NCI-H82 (cell line): Measurements from ENCODE around the gene HOXA9.

Experiments used
- DNase-seq: peaks from one replicate; lab custom pipeline; 2025; lab: John Stamatoyannopoulos, UW

Gene HOXA9

GRCh38 chr7:27163288-27164044 is 1.9 kb downstream of the HOXA9 start:
- no peak for DNase-seq

DNA sequence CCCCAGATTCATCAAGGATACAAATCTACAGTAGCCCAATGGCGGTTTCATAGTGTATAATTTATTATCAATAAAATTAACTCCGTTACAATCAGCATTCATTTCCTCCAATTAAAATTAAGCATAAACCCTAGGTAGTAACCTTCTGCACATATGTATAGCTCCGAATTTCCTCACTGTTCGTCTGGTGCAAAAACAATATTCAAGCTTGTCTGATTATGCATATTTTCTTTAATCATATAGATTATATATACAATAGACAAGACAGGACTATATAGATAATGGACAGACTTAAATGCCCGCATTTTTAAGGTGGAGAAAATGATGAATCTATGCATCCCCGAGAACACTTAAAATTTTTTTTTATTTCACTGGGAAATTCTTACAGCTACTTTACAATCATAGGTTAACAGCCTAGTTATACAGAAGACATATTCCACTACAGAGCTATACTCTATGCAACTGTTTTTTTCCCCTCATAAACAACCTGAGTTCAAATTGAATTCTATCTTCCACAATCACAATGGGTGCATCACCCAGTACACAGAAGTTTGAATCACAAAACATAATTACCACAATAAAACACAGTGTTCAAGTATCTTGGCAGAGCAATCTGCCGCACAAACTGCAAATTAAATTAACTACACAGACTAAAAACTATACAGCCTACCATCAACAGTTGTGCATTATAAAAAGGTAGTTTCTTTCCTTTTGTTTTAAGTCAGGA is 2.6 kb downstream of the HOXA9 start:
- no peak for DNase-seq

DNA sequence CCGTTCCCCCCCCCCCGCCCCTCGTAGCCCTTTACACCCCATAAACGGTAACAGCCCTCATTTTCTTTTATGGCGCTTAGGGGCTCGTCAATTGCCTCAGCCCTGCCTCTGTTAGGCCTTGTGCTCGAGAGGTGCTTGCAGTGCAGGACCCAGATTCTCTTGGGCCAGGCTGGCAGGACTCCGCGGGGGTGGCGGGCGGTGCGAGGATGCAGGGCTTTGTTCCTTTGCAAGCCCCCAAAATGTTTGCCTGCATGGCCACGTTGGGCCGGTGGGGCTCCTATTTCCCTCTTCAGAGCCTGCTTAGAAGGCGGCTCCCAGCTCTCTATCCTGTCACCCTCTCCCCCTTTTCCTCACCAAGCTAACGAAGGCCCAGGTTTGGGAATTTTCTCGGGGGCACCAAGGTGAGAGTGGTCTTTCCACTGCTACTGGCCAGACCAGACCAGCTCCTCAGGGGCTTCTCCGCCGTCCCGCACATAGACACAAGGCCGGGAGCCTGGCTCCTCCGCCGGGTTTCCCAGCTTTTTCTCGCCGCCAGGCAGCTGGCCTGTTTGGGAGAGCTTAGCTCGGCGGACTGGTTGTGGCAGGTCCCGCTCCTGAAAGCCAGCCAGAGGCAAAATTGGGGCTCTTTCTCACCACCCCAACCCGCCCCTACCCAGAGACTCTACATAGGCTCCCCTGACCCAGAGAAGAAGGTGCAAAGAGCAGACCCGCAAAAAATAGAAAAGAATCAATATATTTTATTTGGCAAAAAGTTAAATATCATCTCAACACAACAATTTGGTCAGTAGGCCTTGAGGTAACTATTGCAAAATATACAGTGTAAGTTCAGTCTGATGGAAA is 3.4 kb downstream of the HOXA9 start:
- no peak for DNase-seq

DNA sequence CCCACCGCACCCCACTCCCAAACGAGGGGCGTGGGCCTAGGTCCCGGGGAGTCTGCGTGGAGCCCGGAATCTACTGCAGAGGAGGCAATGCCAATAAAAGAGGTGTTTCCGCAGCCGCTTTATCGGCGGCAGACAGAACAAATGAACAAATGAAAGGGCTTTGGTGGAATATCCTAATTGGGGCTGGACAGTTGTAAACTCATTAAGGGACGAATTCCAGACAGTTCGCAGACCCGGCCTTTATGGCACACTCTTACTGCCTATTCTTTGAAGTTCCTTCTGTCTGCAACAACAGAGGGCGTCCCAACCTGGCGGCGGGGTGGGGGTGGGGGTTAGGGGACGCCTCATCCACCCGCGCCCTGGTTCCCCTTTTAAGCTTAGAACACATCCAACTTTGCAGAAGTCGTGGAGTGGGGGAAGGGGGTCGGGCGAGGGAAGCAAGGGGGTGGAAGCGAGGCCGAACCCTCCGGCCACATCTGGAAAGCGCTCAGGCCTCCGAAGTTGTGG is 4.1 kb downstream of the HOXA9 start:
- no peak for DNase-seq

DNA sequence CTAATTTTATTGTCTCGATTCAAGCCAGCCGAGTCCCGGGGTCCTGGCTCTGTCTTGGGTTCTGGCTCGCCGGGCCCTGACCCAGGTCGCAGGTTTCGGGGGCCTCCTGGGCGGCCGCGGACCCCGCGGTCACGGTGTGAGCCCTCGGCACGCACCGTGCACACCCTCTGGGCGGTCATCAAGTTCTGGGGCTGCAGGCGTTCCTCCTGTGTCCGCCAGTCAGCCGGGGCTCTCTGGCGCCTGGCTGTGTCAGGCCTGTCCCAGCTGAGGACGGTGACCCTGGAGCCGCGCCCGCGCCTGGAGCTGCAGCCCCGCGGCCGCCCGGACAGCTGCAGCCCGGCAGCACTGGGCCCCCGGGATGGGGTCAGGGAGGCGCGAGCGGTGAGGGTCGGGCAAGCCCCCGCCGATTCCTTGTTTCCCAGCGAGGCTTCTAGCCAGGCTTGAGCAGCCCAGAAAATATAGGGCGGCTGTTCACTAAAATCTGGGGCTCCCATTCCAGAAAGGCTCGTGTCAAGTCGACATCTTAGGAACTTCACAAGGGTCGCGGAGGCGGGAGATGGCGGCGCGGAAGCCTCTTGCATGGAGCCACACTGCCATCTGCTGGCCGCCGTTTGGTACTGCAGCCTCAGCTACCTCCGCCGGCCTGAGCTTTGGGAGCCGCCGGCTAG is 4.7 kb downstream of the HOXA9 start:
- DNase-seq: peak; percentile 86

GRCh38 chr7:27160145-27160545 is 5.2 kb downstream of the HOXA9 start:
- DNase-seq: no peak

DNA sequence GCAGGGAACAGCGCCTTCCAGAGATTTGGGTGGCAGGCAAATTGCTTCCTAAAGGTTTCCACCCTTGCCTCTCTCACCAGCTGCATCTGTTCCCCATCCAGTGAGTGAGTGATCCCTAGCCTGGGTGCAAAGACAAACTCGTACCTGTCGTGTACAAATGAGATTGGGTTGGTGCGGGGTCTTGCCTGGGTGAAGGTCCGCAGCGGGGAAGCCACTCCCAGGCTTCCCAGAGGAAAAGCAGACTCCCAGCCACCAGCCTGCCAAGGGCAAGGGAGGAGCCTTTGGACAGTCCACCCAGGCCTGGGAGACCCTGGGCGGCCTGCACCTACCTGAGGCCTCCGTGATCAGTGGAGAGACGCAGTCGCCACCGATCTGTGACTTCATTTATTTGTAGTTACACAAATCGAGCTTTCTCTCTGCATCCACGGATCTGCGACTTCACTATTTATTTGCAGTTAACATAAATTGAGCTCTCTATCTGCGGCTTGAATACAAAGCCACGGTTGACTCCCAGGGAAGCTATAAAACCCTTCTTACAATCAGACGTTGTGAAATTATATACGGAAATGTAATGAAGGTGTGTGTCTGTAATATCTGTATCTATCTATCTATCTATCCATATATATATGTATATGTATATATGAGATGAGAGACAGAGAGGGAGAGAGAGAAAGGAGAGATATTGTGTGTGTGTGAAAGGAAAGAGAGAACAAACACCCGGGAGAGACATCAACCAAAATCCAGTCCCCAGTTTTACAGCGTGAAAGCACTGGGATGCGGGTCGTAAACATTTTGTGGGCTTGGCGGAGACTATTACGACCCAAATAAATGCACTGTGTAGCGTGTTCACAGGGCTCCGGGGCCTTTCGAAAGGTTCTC is 5.8 kb downstream of the HOXA9 start:
- DNase-seq: no peak

DNA sequence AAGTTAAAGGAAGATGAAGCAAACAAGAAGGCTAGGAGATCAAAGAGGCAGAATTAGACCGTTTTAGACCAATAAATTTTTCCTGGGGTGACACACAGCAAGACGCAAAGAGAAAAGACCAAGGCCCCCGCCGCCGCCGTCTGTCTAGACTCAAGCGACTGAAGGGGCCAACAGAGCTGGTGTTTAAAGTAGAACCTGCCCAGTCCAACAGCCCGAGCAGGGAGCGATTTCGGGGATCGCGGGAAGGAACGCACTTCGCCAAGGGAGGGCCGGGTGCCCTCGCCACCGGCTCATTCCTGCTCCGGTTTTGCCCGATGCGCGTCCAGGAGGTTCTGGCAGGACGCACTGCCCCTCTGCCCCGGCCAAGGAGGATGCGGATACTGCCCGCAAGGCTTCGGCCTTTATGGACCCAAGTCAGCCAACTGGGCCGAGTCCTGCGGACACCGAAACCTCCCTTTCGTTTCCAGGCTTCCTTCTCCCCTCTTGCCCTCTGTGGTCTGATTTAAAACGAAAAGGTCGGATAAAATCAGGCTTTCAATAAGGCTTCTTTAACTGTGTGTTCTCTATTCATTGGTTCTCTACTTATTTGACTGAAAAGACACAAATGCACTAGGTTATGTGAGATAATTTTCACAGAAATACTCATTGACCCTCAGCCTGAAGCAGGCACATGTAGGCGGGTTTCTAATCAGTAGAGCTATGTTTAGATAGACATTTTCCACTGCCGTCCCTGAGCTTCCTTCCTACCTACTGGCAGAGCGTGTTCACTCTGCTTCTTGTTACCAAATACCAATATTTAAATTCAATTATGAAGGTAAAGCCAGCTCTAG is 6.7 kb downstream of the HOXA9 start:
- no peak for DNase-seq

DNA sequence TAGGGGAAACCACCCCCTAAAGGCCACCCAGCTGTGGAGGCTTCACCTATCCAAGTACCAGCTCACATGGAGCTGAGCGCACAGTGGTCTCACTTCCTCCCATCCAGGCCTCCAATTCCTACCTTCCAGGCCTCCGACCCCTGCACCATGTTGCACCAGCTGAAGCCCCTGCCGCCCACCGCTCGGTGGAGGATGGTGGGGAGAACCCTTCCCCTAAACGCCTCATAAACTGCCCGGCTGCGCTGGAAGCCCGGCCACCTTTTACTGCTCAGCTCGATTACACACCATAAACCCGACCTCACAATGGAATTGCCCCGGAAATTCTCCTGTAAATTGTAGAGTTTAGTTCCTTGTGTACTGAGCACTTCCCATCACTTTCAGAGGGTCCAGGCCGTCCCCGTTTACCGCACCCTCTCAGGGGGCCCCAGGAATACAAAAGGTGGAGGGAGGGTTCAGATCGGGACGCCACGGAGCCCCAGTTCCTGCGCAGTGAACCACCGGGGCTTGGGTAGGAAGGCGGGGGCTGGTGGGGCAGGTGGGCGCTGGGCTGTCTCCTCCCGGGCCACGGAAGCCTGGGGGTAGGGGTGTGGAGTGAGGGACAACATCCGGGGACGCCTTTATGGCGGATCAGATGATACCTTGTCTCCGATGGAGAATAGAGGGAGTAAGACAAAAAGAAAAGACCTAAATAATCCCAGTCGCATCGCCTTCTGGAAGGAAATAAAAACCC is 7.5 kb downstream of the HOXA9 start:
- no peak for DNase-seq

DNA sequence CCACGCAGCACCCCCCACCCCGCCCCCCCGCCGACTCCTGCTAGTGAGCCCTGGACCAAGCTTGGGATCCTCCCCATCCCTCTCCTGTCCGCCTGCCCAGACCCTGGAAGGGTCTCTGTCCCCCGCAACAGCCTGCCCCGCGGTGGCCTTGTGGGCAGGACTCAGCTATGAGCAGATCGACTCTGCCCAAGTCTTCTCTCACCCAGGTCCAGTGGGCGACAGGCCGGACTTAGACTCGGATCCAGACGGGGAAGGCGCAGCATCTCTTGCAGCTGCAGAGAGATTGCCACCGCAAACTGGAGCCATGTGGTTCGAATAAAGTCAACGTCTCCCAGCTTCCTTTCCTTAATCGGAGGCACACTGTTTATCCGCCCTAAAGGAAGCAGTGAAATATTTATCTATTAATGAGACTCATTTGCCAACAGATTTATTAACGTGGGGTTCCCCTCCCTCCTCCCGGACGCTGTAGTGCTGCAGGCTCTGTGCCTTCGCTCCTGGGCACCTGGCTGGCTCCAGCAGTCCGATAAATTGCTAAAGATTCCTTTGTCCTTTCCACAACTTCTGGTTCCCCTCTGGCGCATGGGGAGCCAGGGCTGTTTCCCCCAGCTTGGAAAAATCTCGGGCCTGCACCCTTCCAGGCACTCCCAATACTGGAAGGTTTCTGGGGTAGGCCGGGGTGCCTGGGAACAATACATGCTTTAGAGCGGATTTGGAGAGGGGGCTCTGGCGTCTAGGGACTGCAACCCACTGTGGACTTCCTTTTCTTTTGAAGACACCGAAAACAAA is 8.2 kb downstream of the HOXA9 start:
- no peak for DNase-seq

DNA sequence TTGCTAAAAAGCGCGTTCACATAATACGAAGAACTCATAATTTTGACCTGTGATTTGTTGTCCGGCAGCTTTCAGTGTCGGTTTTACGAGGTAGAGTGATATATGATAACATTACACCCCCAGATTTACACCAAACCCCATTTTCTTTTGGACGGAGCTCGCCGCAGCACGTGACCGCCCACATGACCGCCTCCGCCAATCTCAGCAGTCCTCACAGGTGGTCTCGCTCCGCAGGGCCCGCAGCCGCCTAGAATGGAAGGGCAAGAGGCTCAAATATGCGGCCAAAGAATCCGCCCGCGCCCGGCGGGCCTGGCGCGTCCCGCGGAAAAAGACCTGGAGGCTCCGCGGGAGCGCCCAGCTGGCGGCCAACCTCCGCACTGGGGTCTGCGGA is 8.8 kb downstream of the HOXA9 start, which contains the start of gene HOXA7:
TSS of gene HOXA7 (minus strand) at position 168 of the 391 bp plus-strand sequence. CDS start at position 38, 130 bp downstream.
- DNase-seq: peak; percentile 79

DNA sequence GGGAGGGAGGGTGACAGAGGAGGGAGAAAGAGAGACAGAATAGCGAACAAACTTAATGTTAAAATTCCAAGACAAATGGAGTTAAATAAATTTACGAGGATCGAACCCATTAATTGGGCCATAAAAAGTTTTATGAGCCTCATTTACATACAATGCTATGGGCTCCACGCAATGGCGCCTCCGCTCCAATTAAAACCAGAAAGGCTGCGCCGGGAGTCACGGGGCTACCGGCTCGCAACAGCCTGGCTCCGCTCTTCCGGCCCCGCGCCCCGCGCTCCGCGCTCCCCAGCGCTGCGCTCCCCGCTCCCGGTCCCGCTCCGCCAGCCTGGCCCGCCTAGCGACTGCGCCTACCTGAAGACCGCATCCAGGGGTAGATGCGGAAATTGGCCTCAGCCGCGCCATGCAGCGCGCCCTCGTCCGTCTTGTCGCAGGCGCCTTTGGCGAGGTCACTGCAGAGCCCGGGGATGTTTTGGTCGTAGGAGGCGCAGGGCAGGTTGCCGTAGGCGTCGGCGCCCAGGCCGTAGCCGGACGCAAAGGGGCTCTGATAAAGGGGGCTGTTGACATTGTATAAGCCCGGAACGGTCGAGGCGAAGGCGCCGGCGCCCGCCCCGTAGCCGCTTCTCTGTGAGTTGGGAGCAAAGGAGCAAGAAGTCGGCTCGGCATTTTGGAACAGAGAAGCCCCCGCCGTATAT is 9.4 kb downstream of the HOXA9 start:
- DNase-seq: peak; percentile 65

- no peak for DNase-seq
Observed at GRCh38 chr7:27154901-27155815, 10.2 kb downstream of the HOXA9 start.

DNA sequence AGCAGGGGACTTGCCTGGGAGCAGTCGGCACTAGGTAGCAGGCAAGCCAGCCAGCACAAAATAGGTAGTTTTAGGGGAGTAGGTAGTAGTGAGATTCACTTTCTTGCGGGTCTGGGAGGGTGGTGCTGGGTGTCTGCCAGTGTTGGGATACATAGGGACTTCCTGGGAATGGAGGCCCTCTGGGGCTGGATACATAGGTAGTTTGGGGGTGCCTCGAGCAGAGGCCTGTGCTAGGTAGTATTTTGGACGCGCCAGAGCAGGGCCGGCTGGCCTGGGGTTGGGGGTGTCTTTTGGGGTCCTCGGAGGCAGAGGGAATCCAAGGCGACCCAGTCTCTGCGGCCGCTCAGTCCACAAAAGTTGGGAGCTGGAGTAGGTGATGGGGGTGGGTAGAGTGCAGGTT is 11.0 kb downstream of the HOXA9 start:
- no peak for DNase-seq

- DNase-seq: no peak
Observed at GRCh38 chr7:27153526-27153925, 11.8 kb downstream of the HOXA9 start.

- DNase-seq: no peak
Observed at GRCh38 chr7:27152816-27153442, 12.4 kb downstream of the HOXA9 start.
